NOMO-1 (cell line): ENCODE results near the gene FGF4.
"Not testable (repeated sequence)": the region's sequence is repeated elsewhere in the genome, so short reads cannot be mapped to it uniquely, and the experiment has no call there.

ENCODE experiments used
- DNase-seq, 2 experiments: peaks; one replicate each; lab custom pipeline; 2025; ENCODE audit not compliant: unreplicated experiment in 2 of 2; lab: John Stamatoyannopoulos, UW

FGF4 gene

GRCh38 chr11:69774354-69775162, 583 bp downstream of the FGF4 start:
- DNase-seq, result no peak

GRCh38 chr11:69773626-69774353, 1.4 kb downstream of the FGF4 start:
- DNase-seq, result no peak

GRCh38 chr11:69771466-69771865, 3.7 kb downstream of the FGF4 start:
- DNase-seq, result no peak

GRCh38 chr11:69770540-69770939, 4.6 kb downstream of the FGF4 start:
- no peak for DNase-seq

- DNase-seq, result no peak
Observed at GRCh38 chr11:69765498-69765995, 9.6 kb downstream of the FGF4 start.

GRCh38 chr11:69764918-69765317, 10.2 kb downstream of the FGF4 start:
- not testable (repeated sequence) for DNase-seq

- DNase-seq, result no peak
Observed at GRCh38 chr11:69760319-69760718, 14.8 kb downstream of the FGF4 start.

- no peak for DNase-seq
Observed at GRCh38 chr11:69752890-69753289, 22.3 kb downstream of the FGF4 start.

- no peak for DNase-seq
Observed at GRCh38 chr11:69750875-69751597, 24.1 kb downstream of the FGF4 start.

GRCh38 chr11:69750108-69750850, 24.9 kb downstream of the FGF4 start:
- no peak for DNase-seq

- DNase-seq, result no peak
Observed at GRCh38 chr11:69748637-69749036, 26.5 kb downstream of the FGF4 start.

- no peak for DNase-seq
Observed at GRCh38 chr11:69746752-69747742, 28.1 kb downstream of the FGF4 start.

GRCh38 chr11:69746140-69746539, 29.0 kb downstream of the FGF4 start:
- DNase-seq, result no peak

- DNase-seq, result no peak
Observed at GRCh38 chr11:69745201-69745600, 29.9 kb downstream of the FGF4 start.

- DNase-seq, result no peak
Observed at GRCh38 chr11:69744435-69744834, 30.7 kb downstream of the FGF4 start.

- no peak for DNase-seq
Observed at GRCh38 chr11:69734841-69735240, 40.3 kb downstream of the FGF4 start.

GRCh38 chr11:69734367-69734766, 40.8 kb downstream of the FGF4 start:
- DNase-seq, result no peak

GRCh38 chr11:69732910-69733309, 42.2 kb downstream of the FGF4 start:
- DNase-seq, result no peak

- no peak for DNase-seq
Observed at GRCh38 chr11:69731110-69731509, 44.0 kb downstream of the FGF4 start.
